ENCODE data around the gene GABRB3.
A peak's percentile ranks its signal among the peaks of the same experiment; 100 is the strongest.

GABRB3 gene

GRCh38 chr15:26670116-26670515 lies 102.8 kb downstream of the GABRB3 start:
- no peak for DNase-seq

DNA sequence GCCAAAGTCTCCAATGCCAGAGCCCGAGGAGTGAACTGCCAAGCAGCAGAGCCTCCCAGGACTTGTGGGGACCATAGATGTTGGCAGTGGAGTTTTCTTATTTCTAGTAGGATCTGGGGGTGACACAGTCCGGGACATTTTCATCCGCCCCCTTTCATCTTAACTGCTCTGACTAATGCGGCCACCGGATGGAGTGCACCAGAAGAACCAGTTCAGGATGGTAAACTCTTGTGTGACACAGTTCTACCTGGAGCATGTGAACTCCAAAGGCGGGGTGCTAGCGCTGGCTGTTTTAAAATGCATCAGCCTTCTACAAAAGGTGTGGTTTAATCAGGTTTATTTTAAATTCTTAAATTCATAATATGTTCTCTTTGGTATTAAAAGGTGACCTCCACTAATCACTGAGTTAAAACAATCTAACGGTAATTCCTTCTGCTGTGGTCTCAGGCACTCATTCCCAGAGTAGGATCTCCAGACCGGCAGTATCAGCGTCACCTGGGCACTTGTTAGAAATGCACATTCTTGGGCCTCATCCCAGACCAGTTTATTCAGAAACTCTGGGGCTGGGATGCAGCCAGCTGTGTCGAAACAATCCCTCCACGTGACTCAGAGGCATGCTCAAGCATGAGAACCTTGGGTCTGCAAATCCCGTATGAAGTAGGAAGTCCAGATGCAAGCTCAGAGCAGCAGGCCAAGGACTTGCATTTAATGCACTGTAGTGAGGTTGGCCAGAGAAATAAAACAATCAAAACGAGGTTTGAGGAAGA lies 105.5 kb downstream of the GABRB3 start:
- no peak for DNase-seq

- no peak for DNase-seq
These were observed 106.7 kb downstream of the GABRB3 start for GRCh38 chr15:26665957-26666791.

GRCh38 chr15:26662283-26662682 lies 110.6 kb downstream of the GABRB3 start:
- DNase-seq, result no peak

DNA sequence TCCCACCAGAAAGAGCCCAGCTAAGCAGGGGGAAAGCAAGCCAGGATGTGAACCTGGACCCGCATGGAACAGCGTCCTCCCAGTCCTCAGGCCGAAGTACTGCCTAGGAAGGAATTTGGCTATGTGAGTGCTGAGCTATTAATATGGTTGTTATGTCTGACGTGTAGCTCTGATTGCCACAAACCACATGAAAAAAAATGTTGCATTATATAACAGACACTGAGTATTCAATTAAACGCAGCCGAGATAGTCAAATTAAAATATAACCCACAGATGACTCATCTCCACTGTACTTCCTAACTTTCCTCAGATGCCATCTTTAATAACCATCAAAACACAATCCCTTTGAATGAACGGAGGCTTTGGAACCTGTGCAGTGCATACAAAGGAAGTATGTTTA lies 111.1 kb downstream of the GABRB3 start:
- no peak for DNase-seq

- no peak for DNase-seq
These were observed 111.8 kb downstream of the GABRB3 start for GRCh38 chr15:26661107-26661506.

GRCh38 chr15:26660241-26660640 lies 112.6 kb downstream of the GABRB3 start:
- no peak for DNase-seq

GRCh38 chr15:26658290-26658689 lies 114.6 kb downstream of the GABRB3 start:
- no peak for DNase-seq

DNA sequence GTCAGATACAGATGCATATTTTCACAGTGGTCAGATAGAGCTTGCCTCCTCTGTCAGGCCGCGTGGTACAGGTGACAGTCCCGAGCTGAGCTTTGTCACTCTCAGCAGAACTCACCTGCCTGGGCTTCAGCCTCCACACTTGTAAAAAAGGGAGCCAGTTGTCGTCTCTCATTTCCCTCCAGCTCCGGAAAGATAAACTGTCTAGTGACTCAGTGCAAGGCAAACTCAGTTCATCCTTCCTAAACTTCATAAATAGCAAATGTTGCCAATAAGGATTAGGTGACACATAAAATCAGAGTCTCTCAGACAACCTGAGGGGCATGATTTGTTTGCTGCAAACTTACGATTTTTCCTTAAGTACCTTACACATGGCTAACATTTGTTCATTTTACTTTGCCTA lies 116.8 kb downstream of the GABRB3 start:
- DNase-seq, result no peak

DNA sequence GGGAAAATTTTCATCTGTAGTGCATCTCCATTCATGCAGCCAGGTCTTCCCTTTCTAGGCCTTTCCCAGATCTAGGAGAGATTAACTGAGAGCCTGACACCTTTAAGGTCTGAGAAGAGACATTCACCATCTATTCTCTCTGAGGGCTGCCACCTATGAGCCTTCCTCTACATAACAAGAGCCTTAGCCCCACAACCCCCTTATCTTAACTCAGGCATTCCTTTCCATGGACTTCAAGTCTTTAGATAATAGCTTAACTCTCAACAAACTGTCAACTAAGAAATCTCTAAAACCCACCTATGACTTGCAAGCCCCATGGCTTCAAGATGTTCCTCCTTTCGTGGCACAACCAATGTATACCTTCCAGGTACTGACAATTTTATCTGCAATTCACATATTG lies 121.0 kb downstream of the GABRB3 start:
- no peak for DNase-seq

DNA sequence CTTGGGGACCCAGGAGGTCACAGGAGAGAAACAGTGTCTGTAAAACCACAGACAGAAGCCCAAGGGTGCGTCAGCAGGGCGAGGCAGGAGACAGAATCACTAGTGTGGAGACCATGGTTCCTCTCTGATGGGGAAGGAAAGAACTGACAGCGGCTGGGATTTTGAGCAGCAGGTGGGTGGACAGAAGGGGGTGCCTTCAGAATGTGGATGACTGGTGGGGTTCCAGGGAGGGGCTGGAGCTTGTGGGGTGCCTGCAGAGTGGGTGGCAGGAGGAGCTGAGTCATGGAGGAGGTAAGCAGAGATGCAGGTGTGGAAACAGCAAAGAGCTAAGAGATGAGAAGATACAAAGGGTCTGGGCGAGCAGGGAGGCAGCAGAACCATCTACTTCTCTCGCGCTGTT lies 124.2 kb downstream of the GABRB3 start:
- DNase-seq, result no peak

DNA sequence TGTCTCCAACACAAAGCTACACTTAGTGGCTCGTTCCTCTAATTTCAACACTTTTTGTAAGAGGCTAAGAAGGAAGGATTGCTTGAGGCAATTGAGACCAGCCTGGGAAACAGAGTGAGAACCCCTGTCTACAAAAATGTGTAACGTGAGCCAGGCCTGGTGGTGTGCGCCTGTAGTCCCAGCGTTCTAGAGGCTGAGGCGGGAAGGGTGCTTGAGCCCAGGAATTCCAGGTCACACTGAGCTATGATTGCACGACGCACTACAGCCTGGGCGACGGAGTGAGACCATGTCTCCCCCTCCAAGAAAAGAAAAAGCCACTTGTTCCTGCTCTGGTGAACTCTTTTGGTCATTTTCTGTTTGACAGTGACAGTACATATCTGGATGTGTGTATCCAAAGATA lies 127.9 kb downstream of the GABRB3 start:
- no peak for DNase-seq

DNA sequence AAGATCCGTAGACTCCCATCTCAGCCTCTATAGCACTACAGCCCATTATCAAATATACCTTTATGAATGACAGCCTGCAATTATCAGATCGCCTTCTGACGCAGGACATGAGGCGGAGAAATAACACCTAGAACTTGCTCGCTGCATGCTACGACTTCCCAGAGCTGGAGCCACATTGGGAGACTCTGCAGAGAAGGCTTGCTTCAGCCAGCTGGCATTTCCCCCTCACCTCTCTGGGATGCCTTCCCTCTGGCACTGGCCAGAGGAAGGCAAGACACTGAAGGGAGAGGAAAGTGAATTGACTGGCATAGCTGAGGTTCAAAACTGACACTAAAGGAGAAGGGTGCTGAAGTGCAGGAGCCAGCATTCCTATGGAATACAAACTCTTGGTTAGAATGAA lies 131.7 kb downstream of the GABRB3 start:
- DNase-seq, result no peak

DNA sequence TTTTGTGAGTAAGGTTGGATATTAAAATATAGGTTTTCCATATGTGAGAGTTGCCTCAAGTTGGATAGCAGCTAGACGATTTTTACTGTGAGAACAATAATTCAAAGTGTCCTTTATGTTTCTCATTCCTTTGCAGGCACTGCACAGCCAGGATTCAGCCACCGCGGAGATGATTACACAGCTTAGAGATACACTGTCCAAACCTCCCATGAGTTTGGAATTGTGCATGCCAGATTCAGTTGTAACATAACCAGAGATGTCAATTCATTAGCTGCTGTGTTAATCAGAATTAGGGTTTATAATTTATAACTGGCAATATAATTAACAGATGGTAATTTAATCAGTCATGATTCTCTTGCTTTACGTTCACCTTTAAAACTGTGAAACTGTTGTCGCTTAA lies 132.3 kb downstream of the GABRB3 start:
- DNase-seq, result no peak

DNA sequence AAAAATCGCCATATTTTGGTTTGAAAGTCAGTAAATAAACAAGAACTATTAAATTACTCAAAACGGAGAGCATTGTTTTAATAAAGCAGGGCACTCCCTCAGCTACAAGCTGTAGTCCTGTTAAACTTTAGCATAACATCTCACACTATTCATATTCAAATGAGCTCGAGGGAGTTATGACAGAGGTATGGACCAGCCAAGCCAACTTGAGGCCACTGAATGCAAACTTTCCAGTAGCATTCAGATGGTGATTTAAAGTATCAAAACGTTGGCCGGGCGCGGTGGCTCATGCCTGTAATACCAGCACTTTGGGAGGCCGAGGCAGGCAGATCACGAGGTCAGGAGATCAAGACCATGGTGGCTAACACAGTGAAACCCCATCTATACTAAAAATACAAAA lies 132.9 kb downstream of the GABRB3 start:
- no peak for DNase-seq

DNA sequence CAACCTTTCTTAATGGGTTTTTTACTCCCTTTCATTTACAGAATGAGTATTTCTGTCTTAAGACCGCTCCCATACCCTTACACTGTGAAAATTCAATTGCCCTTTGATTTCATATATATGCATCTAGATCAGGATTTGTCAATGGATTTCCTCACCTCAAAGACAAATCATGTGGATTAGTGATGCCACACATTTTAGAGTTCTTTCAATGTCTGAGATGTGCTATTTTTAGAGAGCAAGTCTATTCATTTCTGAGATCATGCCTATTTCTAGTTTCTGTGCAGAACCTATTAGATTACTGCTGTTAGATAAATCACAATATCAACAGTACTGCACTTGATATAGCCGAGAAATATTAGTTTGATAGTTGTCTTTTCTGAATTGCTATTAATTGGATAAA lies 137.3 kb downstream of the GABRB3 start:
- no peak for DNase-seq

- no peak for DNase-seq
These were observed 137.8 kb downstream of the GABRB3 start for GRCh38 chr15:26635105-26635504.

GRCh38 chr15:26634319-26634718 lies 138.5 kb downstream of the GABRB3 start:
- no peak for DNase-seq

- DNase-seq, result no peak
These were observed 140.4 kb downstream of the GABRB3 start for GRCh38 chr15:26632500-26632899.

DNA sequence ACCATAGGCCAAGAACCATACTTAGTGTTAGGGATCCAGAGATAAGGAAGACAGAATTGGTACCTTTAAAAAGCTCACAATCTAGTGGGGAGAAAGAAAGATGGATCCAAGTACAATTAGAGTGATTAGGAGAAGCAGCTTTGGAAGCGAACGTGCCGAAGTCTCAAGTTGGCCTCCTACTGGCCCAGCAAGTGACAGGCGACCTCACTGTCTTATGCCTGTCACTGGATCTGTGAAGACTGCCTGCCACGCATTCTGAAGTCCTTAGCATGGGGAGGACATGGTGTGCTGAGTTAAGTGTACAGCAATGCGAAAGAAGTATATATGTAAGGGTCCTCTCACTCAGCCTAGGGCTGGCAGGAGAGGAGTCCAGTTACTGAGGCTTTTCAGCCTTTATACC lies 141.0 kb downstream of the GABRB3 start:
- DNase-seq, result no peak

DNA sequence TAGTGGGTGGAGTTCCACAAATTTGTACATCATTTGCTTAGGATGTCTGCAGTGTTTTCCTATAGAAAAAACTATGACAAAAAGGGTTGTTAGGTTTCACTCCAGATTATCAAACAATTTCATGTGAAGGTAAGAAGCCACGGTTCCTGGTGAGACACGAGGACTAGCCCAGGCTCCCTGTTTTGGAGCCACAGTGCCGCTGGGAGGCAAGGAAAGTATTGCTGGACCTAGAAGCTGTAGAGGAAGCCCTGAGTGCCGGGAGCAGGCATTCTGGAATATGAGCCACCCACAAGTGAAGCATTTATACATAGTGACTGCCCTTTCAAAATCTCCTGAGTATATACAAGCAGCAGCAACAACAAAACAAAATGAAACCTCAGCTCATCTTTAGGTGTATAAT lies 142.0 kb downstream of the GABRB3 start:
- DNase-seq, result no peak

DNA sequence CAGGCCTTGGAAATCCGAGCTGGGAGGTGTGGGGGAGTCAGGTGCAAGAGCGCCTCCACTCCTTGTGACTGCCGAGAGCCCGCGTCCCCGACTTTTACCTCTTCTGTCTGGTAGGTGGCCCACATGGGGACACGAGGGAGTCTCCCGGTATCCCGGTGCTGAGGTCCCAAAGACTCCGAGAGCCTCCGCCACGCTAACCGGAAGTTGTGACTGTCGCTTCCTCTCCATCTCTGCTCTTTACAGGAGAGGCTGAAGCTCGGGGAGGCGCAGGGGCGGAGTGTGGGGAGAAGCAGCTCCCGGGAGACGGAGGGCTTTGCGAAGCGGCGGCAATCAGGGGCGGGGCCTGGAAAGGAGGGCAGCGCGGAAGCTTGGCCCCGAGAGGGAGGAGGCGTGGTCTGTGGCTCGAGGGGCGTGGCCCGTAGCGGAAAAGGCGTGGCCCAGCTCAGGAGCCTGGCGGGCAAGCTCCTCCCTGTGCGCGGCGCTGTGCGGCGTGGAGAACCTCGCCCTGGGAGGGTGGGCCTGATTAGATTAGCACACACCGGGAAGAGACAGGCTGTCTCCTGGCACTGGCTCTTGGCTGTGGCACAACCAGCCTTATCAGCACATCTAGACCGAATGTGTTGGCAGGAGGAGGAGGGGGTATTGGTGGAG lies 143.9 kb downstream of the GABRB3 start:
- DNase-seq, result peak; percentile 22

DNA sequence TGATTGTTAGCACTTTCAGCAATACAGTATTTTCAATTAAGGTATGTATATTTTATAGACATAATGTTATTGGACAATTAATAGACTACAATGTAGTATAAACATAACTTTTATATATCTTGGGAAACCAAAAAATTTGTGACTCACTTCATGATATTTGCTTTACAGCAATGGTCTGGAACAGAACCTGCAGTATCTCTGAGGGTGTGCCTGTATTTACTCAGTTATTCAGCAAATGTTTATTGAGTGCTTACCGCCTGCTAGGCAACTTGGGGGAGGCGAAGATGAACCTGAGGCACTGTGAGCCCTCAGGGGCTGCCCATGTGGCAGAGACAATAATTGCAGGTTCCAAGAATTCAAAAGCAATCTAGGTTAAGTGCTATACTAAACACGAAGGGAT lies 144.8 kb downstream of the GABRB3 start:
- no peak for DNase-seq

DNA sequence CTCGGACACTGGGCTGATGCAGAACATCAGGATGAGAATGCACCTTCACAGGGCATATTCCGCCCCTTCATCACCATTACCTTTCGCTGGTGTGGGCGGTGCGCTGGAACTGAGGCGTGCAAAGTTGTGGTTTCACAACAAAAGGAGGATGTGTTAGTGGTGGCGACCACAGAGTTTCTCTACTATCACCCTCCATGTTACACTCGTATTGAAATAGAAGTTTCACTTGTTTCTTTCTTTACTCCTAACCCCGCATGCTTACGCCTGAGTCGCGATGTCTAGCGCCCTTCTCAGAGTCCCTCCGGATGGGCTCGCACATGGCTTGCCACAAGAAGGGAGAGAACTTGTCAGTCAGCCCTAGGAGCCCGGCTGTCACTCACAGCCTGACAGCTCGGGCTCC lies 148.7 kb downstream of the GABRB3 start:
- DNase-seq, result no peak
